ENCODE results near the gene LTA.

- TF ChIP-seq, protein P1, sequence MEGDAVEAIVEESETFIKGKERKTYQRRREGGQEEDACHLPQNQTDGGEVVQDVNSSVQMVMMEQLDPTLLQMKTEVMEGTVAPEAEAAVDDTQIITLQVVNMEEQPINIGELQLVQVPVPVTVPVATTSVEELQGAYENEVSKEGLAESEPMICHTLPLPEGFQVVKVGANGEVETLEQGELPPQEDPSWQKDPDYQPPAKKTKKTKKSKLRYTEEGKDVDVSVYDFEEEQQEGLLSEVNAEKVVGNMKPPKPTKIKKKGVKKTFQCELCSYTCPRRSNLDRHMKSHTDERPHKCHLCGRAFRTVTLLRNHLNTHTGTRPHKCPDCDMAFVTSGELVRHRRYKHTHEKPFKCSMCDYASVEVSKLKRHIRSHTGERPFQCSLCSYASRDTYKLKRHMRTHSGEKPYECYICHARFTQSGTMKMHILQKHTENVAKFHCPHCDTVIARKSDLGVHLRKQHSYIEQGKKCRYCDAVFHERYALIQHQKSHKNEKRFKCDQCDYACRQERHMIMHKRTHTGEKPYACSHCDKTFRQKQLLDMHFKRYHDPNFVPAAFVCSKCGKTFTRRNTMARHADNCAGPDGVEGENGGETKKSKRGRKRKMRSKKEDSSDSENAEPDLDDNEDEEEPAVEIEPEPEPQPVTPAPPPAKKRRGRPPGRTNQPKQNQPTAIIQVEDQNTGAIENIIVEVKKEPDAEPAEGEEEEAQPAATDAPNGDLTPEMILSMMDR (IDR thresholded peaks at IDR 0.05): peak in 1 of 3 donors; percentile 9
- TF ChIP-seq POLR2A (IDR thresholded peaks at IDR 0.05): peak; percentile 31
These were observed 24.9 kb upstream of the LTA start, which contains the start of gene NFKBIL1 for GRCh38 chr6:31546958-31547726.
